K562 (cell line): ENCODE data around the gene C20orf173. TPM values are rescaled to one million over a fixed set of nuclear protein-coding genes. Genes with fewer than 3 reads are reported as not detected.

Source experiments
- ATAC-seq: fragments of 200-7000 bp; cut with Tn5 transposase; 3 replicates; pipeline ENCODE4 v1.9.1; 2020; ENCODE audit warnings: moderate library complexity
- BruUV-seq: library from RNA; stranded (reverse); fragments of 400-500 nt; replicated peaks from 2 replicates; lab custom pipeline; 2021; lab: Mats Ljungman, UMichigan
- CTCF ChIA-PET: fragments of 300-600 bp; formaldehyde crosslinking; extraction: SDS; loops from one replicate; lab custom pipeline; 2021; ENCODE audit warnings: low intra/inter-chr PET ratio; lab: Yijun Ruan, JAX
- POLR2A ChIA-PET: fragments of 300-600, 350-650 bp; sonication (Branson Sonifier 250); formaldehyde crosslinking; extraction: SDS; loops from one replicate; lab custom pipeline; 2021; ENCODE audit warnings: antibody characterized with exemption, inconsistent platforms; lab: Yijun Ruan, JAX
- DNase-seq, 4 experiments: peaks; one replicate each; pipeline versions ENCODE4 v3.0.0 to v3.0.0-alpha.2; 2011 to 2018; ENCODE audit warnings: low spot score in 3 of 4, mixed read lengths in 3 of 4; ENCODE audit errors: extremely low read depth in 1 of 4
- FAIRE-seq: peaks from 2 replicates; lab custom pipeline; 2011; peaks lifted over from hg19 to GRCh38; lab: Jason Lieb, UNC
- H2AFZ ChIP-seq: 2 replicates; pipeline ENCODE4 v1.6.0; 2011; ENCODE audit warnings: low read depth, low read length, control low read depth, inconsistent platforms
- H3K27ac ChIP-seq: fragments of 200-600 bp; 3 replicates; pipeline ENCODE4 v1.8.0; 2011; ENCODE audit warnings: low read depth, mild to moderate bottlenecking, control low read depth, inconsistent platforms, low read length, moderate library complexity, mixed read lengths; ENCODE audit errors: extremely low read depth
- H3K27me3 ChIP-seq, 2 experiments: fragments of 300-600 bp in 1 of 2; 2 replicates in 1 of 2; 3 replicates in 1 of 2; pipeline versions ENCODE4 v1.6.0 to v1.8.0; 2011; ENCODE audit warnings: inconsistent platforms in 2 of 2, low read length in 2 of 2, mild to moderate bottlenecking in 1 of 2, mixed read lengths in 1 of 2, moderate library complexity in 1 of 2; ENCODE audit not compliant: control insufficient read depth in 2 of 2, insufficient read depth in 2 of 2
- H3K36me3 ChIP-seq: fragments of 300-600 bp; 3 replicates; pipeline ENCODE4 v1.8.0; 2011; ENCODE audit warnings: mild to moderate bottlenecking, low read length, inconsistent platforms; ENCODE audit not compliant: control insufficient read depth, insufficient read depth
- H3K4me1 ChIP-seq, 2 experiments: fragments of 200-600 bp in 1 of 2; replicated peaks in 1 of 2; 2 replicates in 1 of 2; 3 replicates in 1 of 2; pipeline versions ENCODE4 v1.5.1 to v1.8.0; 2011; ENCODE audit warnings: inconsistent platforms in 2 of 2, low read length in 2 of 2, mild to moderate bottlenecking in 1 of 2, mixed read lengths in 1 of 2, moderate library complexity in 1 of 2; ENCODE audit not compliant: control insufficient read depth in 2 of 2, insufficient read depth in 2 of 2
- H3K4me2 ChIP-seq: 2 replicates; pipeline ENCODE4 v1.6.1; 2011; ENCODE audit warnings: low read length, control low read depth, inconsistent platforms, mixed read lengths; ENCODE audit not compliant: insufficient read depth
- H3K4me3 ChIP-seq: fragments of 200-600 bp; sonication (generic), shearing (Covaris generic); 2 replicates; pipeline ENCODE4 v1.5.1; 2016; ENCODE audit warnings: control low read depth, inconsistent platforms
- H3K79me2 ChIP-seq: fragments of 200-600 bp; 3 replicates; pipeline ENCODE4 v1.8.0; 2011; ENCODE audit warnings: low read length, inconsistent platforms; ENCODE audit not compliant: control insufficient read depth, insufficient read depth
- H3K9ac ChIP-seq, 2 experiments: 2 replicates each; pipeline versions ENCODE4 v1.6.0 to v1.6.1; 2011; ENCODE audit warnings: low read depth in 2 of 2, low read length in 2 of 2, control low read depth in 1 of 2, inconsistent platforms in 1 of 2, mild to moderate bottlenecking in 1 of 2, mixed read lengths in 1 of 2; ENCODE audit not compliant: insufficient read depth in 1 of 2
- H3K9me1 ChIP-seq: one replicate; pipeline ENCODE4 v1.6.0; 2011; ENCODE audit warnings: inconsistent platforms, mild to moderate bottlenecking, low read length, moderate library complexity; ENCODE audit not compliant: control insufficient read depth, insufficient read depth
- H3K9me3 ChIP-seq: replicated peaks from 2 replicates; pipeline ENCODE4 v1.5.1; 2011; ENCODE audit warnings: low read depth, low read length, inconsistent platforms; ENCODE audit not compliant: control insufficient read depth, insufficient read depth
- H4K20me1 ChIP-seq: replicated peaks from 2 replicates; pipeline ENCODE4 v1.6.1; 2011; ENCODE audit warnings: low read length, inconsistent platforms, mixed read lengths; ENCODE audit not compliant: control insufficient read depth, insufficient read depth
- CBFB ChIP-seq: sonication (generic); formaldehyde crosslinking; IDR thresholded peaks from 2 replicates; pipeline ENCODE4 v1.4.0; 2020; ENCODE audit warnings: mild to moderate bottlenecking, missing genetic modification reagents
- CREB1 ChIP-seq, 2 experiments: sonication (generic) in 1 of 2; formaldehyde crosslinking in 1 of 2; IDR thresholded peaks; 2 replicates each; pipeline versions ENCODE4 v1.6.1 to v1.8.0; 2012 to 2022; ENCODE audit warnings: inconsistent platforms in 1 of 2, mild to moderate bottlenecking in 1 of 2, missing genetic modification reagents in 1 of 2, moderate library complexity in 1 of 2
- ETV6 ChIP-seq, 3 experiments: fragments of 150-350 bp in 1 of 3; sonication (generic) in 1 of 3; formaldehyde crosslinking in 1 of 3; IDR thresholded peaks; 2 replicates each; pipeline versions ENCODE4 v1.6.1 to v1.8.0; 2014 to 2022; ENCODE audit warnings: borderline replicate concordance in 2 of 3, low read depth in 2 of 3, antibody characterized with exemption in 1 of 3, low read length in 1 of 3, mild to moderate bottlenecking in 1 of 3, missing genetic modification reagents in 1 of 3
- GATAD2B ChIP-seq: fragments of 450-650 bp; IDR thresholded peaks from 2 replicates; pipeline ENCODE4 v1.6.1; 2017; ENCODE audit warnings: mild to moderate bottlenecking, borderline replicate concordance
- HNRNPLL ChIP-seq: fragments of 200-400 bp; formaldehyde crosslinking; IDR thresholded peaks from 2 replicates; pipeline ENCODE4 v1.6.1; 2017; ENCODE audit warnings: low read length, low read depth, mild to moderate bottlenecking; ENCODE audit not compliant: poor library complexity, severe bottlenecking
- TCF3 ChIP-seq: sonication (generic); formaldehyde crosslinking; IDR thresholded peaks from 2 replicates; pipeline ENCODE4 v1.4.0; 2020; ENCODE audit warnings: mild to moderate bottlenecking, missing genetic modification reagents
- ZNF124 ChIP-seq: sonication (generic); formaldehyde crosslinking; IDR thresholded peaks from 2 replicates; pipeline ENCODE4 v1.8.1; 2022; ENCODE audit warnings: missing genetic modification reagents
- ZNF175 ChIP-seq: fragments of 200-800 bp; sonication (Bioruptor generic); IDR thresholded peaks from 2 replicates; pipeline ENCODE4 v1.6.1; 2016; ENCODE audit warnings: low read depth, mild to moderate bottlenecking, missing genetic modification characterization, missing compliant biosample characterization
- ZNF212 ChIP-seq: fragments of 450-650 bp; formaldehyde crosslinking; IDR thresholded peaks from 2 replicates; pipeline ENCODE4 v1.4.0; 2020; ENCODE audit warnings: mild to moderate bottlenecking
- ZNF445 ChIP-seq: fragments of 250-450 bp; sonication (Bioruptor Pico); IDR thresholded peaks from 2 replicates; pipeline ENCODE4 v1.4.0; 2020; ENCODE audit warnings: low read depth, mild to moderate bottlenecking, moderate library complexity
- ZNF561 ChIP-seq: fragments of 450-650 bp; formaldehyde crosslinking; conservative IDR thresholded peaks from 2 replicates; pipeline ENCODE4 v1.4.0; 2020; ENCODE audit warnings: mild to moderate bottlenecking, moderate library complexity
- WGBS: fragments of 100-300 bp; shearing (Covaris generic); methylation state at CpG from one replicate; pipeline ENCODE4 v1.1.6; 2016; ENCODE audit warnings: low coverage, mixed read lengths; ENCODE audit not compliant: insufficient coverage; ENCODE audit errors: missing lambda C conversion rate; 5-methylcytosine and 5-hydroxymethylcytosine counted together
- in situ Hi-C: fragments of 300-500 bp; cut with MboI; formaldehyde crosslinking; loops from 4 replicates; pipeline ENCODE4 v1.15.0; 2018; ENCODE audit warnings: inconsistent platforms, mixed read lengths
- intact Hi-C: fragments of 100-400 bp; cut with micrococcal nuclease; formaldehyde crosslinking; loops from 2 replicates; pipeline ENCODE4 v1.14.2; 2022
- polyA plus RNA-seq, 8 experiments: library from polyadenylated mRNA; depleted of rRNA in 4 of 8; stranded (reverse) in 5 of 8; unstranded in 3 of 8; fragments of >200 nt; fragmentation: Nextera tagmentation in 2 of 8; fragmentation: Illumina TruSeq in 1 of 8; extraction: Ambion mirVana in 2 of 8; extraction: Trizol in 1 of 8; gene quantifications; 2 replicates each; pipeline versions ENCODE4 v1.2.1 to v1.2.3, GENCODE V29; 2011 to 2014; ENCODE audit warnings: inconsistent platforms in 1 of 8, missing spikeins in 1 of 8
- total RNA-seq, 7 experiments: library from RNA; depleted of rRNA in 6 of 7; stranded (reverse); fragments of >200 nt in 6 of 7; fragmentation: Illumina TruSeq in 2 of 7; extraction: Trizol in 2 of 7; gene quantifications; 2 replicates each; pipeline versions ENCODE4 v1.2.1 to v1.2.3, GENCODE V29; 2011 to 2021; ENCODE audit warnings: low replicate concordance in 1 of 7
- TF ChIP-seq, protein P1 (sequence below): sonication (generic); formaldehyde crosslinking; IDR thresholded peaks from 2 replicates; pipeline ENCODE4 v1.8.0; 2022; ENCODE audit warnings: mild to moderate bottlenecking, missing genetic modification reagents
- TF ChIP-seq, protein P2 (sequence below): conservative IDR thresholded peaks from 2 replicates; pipeline ENCODE4 v1.6.1; 2011; ENCODE audit warnings: low read depth, mild to moderate bottlenecking, low read length; ENCODE audit not compliant: control insufficient read depth

C20orf173 gene
- total and polyA plus RNA-seq, 9 of the 15 experiments (the other 6 are each of a cell fraction or from before 2014, with no cell fraction given) = not detected

DNA sequence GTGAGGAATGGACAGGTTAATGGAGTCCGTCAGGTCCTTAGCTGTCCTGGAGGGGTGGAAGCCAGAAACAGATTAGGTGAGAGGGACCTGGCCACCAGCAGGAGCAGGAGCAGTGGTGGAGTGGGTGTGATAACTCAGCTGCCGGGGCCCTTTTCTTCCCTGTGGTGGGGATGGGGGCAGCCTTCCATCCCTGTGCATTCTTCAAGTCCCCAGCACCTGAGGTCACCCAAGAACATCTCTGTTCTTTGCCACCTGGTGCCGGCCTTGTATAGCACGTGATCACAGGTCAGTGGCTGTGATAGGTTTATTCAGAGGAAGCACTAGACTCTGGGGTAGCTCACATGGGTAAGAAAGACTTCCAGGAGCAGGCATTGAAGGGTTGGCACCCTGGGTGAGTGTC lies 29.0 kb upstream of the C20orf173 start:
- peaks cover 41% of the 10 kb centered on the region; the same call in 1 of the 3 replicates for H3K36me3 ChIP-seq
- DNase-seq (peak in 2 of 4 experiments; percentile 10 to 14), FAIRE-seq (no peak), ATAC-seq (no peak)
- ChIA-PET POLR2A (interaction anchor here (0.6 to 0.8 kb wide), 3 partner anchors 10 to 27 kb away, joined by 3 to 4 read pairs (median 3); no protein-coding TSS in a partner anchor), CTCF (no interaction called here)
- intact Hi-C loops (no loop called here), in situ Hi-C loops (no loop called here)
- no peak overlapping the region for H3K4me3 ChIP-seq
- no peaks in the 10 kb centered on the region for H3K9me1 ChIP-seq
- no peak overlapping the region for H3K27ac ChIP-seq
- no peak overlapping the region for H2AFZ ChIP-seq
- peaks cover 3% of the 10 kb centered on the region for H4K20me1 ChIP-seq
- no peaks in the 10 kb centered on the region for H3K9me3 ChIP-seq
- no peak for TF ChIP-seq HNRNPLL
- TF ChIP-seq ZNF212 = no peak
- no peak for TF ChIP-seq ZNF124 (CRISPR knock-in tag)
- TF ChIP-seq ZNF561 (CRISPR knock-in tag) = no peak
- no peak for TF ChIP-seq TCF3 (CRISPR knock-in tag)
- no peak for TF ChIP-seq GATAD2B
- TF ChIP-seq, protein P1, sequence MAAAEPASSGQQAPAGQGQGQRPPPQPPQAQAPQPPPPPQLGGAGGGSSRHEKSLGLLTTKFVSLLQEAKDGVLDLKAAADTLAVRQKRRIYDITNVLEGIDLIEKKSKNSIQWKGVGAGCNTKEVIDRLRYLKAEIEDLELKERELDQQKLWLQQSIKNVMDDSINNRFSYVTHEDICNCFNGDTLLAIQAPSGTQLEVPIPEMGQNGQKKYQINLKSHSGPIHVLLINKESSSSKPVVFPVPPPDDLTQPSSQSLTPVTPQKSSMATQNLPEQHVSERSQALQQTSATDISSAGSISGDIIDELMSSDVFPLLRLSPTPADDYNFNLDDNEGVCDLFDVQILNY = no peak
- TF ChIP-seq ETV6 (IDR thresholded peaks at IDR 0.05; ENCODE audit: borderline replicate concordance in 1 of 2, low read depth in 2 of 2, low read length in 1 of 2) = no peak
- TF ChIP-seq ETV6 (CRISPR knock-in tag; IDR thresholded peaks at IDR 0.05; ENCODE audit: borderline replicate concordance) = no peak
- no peak for TF ChIP-seq ZNF175 (CRISPR knock-in tag)
- TF ChIP-seq, protein P2, sequence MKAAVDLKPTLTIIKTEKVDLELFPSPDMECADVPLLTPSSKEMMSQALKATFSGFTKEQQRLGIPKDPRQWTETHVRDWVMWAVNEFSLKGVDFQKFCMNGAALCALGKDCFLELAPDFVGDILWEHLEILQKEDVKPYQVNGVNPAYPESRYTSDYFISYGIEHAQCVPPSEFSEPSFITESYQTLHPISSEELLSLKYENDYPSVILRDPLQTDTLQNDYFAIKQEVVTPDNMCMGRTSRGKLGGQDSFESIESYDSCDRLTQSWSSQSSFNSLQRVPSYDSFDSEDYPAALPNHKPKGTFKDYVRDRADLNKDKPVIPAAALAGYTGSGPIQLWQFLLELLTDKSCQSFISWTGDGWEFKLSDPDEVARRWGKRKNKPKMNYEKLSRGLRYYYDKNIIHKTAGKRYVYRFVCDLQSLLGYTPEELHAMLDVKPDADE = no peak
- no peak for TF ChIP-seq CBFB (CRISPR knock-in tag)
- no peak for TF ChIP-seq ZNF445 (CRISPR knock-in tag)
- TF ChIP-seq CREB1 (IDR thresholded peaks at IDR 0.05) = no peak
- TF ChIP-seq CREB1 (CRISPR knock-in tag; IDR thresholded peaks at IDR 0.05) = no peak
- WGBS = 67% methylated on average over 4 of the region's 4 CpGs
- no peaks in the 10 kb centered on the region for H3K79me2 ChIP-seq
- no peak overlapping the region for H3K4me2 ChIP-seq
- H3K4me1 ChIP-seq = peaks cover 0 to 12% of the 10 kb centered on the region in 2 experiments; a peak in 1 of 5 replicates
- no TSS peak for BruUV-seq
- no peak overlapping the region for H3K9ac ChIP-seq
- H3K27me3 ChIP-seq = no peaks in the 10 kb centered on the region
